Activated T-helper 1 cell treated with anti-CD3 and anti-CD28 coated beads, Interleukin-2, amount 50 U/mL, for 16 hours (primary cell): ENCODE measurements around the gene PHLPP1.
"Not testable (repeated sequence)": the region's sequence is repeated elsewhere in the genome, so short reads cannot be mapped to it uniquely, and the experiment has no call there.

Experiments used
- DNase-seq, 2 donors: peaks; one replicate each; pipeline ENCODE4 v3.0.0-alpha.2; 2020; ENCODE audit warnings: low read depth in 1 of 2, low spot score in 1 of 2

PHLPP1 gene

DNA sequence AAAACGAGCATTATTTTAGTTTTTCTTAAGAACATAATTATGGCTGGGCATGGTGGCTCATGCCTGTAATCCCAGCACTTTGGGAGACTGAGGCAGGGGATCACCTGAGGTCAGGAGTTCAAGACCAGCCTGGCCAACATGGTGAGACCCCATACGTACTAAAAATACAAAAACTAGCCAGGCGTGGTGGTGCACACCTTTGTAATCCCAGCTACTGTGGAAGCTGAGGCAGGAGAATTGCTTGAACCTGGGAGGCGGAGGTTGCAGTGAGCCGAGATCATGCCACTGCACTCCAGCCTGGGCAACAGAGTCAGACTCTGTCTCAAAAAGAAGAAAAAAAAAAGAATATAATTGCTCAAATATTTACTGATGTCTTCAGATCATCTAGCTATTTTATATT is 25.3 kb downstream of the PHLPP1 start:
- not testable (repeated sequence) for DNase-seq

DNA sequence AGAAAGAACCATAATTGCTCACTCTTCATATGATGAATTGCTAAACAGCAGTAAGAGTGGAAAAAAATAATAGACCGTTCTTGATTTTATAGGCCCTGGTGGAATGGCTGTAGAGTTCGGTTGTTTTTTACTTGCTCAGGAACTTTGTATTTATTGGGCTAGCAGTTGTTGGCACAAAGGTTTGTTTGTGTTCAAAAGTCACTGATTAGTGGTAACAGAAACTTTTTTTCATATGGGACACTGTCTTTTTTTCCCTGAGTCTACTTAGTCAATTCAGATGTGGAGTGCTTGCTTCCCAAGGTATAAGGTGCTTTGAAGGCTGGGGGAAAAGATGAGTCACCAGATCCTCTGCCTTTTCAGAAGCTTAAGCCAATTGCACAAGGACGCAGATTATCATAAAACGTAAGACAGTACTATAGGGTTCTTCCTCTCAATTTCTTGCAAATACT is 25.8 kb downstream of the PHLPP1 start:
- DNase-seq, result no peak

DNA sequence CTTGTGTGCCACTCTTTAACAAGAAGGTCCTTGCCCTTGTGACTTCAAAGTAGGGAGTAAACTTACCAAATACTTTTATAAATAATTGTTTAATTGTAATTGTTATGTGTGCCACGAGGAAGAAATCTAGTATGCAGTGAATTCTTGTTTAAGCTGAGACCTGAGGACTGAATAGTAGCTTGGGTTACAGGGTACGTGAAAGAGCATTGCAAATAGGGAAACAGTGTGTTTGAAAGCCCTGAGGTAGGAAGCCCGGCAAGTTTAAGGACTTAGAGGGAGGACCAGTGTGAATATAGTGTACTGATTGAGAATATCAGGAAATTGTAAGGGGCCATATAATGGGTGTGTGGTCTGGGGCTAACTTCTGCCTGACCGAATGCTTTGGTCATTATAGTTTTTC is 26.2 kb downstream of the PHLPP1 start:
- no peak for DNase-seq

DNA sequence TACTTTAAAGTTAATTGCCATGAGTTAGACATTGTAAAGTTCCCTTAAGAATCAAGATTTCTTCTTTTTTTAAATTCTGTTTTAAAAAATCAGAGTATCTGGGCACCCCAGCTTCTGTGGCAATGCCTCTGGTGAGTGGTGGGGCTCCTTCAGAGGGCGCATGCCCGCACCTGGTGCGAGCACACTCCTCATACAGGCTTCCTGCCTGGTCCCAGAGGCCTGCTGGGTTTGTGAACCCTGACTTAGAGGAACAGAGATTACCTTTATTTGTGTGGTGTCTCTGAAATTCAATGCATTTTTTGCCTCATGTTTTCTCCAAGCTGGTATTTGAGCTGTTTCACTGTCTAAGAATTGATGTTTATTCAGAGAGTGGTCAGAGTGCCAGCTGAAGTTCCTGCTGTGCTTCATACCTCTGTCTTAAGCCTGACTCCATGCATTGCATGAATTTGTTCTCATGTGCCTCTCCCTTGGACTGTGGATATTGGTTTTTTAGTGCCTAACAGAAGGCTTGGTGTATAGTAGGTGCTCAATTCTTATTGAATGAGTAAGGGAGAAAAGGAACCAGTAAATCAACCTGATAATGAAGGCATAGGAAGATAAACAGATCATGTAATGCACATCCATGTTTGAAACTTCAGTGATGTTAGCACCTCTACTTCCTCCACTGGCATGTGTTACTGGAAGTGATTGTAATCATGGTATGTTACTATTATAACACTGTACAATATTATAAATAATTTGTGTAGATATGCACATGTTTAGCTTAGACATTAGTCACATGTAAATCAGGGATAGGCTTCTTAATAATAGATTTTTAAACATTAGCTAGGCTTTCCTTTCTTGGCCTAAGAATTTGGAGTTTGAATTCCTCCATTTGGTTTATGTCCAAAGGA is 29.0 kb downstream of the PHLPP1 start:
- DNase-seq, result no peak

DNA sequence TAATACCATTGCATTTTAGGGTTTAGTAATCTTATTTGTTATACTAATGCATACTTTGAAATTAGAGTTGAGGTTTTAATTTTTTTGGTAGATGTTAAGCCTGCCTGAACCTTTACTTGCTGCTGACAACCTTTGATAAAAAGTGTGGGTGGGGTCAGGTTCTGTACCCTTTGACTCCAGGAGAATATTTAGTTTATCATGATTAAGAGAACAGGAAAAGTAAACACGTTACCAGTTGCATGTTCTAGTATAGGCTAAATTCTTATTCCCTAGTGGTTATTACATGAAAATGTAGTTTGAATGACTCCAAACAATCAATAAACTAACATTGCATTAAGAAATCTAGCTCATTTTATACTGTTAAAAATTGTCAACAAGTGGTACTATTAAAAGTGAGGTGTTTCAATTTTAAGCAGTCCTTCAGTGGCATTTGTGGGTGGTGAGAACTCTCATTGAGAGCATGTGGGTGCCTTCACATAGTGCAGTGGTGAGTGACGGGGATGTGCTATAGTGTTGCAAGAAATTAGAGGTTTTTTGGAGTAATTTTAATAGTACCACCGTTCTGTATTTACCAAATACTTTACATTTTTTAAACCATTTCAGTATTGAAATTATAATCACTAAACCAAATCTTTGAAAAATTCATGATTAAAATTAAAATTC is 29.9 kb downstream of the PHLPP1 start:
- no peak for DNase-seq

DNA sequence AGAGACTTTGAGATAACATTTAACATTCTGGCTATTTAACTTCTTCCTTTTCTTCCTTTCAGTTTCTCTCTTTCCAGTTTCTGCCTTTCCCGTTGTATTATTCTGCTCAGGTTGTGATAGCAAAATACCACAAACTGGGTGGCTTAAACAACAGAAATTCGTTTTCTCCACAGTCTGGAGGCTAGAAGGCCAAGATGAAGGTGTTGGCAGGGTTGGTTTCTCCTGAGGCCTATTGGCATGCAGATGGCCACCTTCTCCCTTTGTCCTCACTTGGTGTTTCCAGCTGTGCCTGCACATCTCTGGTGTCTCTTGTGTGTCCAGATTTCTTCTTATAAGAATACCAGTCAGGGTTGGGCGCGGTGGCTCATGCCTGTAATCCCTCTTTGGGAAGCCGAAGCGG is 34.0 kb downstream of the PHLPP1 start:
- no peak for DNase-seq

DNA sequence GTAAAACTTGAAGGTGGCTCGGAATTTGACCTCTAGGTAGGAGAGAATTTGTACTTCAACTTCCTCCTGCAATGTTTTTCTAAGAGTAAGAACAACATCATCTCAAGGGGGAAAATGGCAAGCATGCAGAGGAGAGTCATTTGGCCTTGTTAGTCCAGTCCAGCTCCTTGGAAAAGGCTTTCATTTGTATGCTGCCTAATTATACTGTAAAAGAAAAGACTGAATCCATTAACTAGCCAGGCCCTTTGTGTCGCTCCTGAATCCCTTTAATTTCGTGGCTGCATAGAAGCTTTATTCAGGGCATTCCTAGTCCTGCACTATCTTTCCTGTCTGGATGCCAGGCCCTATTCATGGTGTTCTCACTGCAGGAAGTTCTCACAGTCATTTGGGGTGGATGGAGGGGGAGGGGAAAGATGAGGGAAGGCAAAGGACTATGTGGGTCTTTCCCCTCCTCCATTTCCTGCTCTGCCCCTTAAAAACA is 36.0 kb downstream of the PHLPP1 start:
- DNase-seq, result no peak

DNA sequence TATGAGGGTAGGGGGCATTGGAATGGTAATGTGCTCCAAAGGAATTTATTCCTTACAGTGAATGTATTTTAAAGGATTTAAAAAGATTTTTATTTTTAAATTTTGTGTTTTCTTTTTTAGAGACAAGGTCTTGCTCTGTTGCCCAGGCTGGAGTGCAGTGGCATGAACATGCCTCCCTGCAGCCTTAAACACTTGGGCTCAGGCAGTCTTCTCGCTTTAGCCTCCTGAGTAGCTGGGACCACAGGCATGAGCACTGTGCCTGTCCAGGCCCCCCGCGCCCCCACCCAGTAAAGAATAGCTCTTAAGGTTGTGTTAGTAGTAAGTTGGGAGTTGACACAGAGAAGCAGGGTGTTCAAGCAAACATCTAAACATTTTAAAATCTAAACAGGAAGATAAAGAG is 36.6 kb downstream of the PHLPP1 start:
- DNase-seq, result no peak

DNA sequence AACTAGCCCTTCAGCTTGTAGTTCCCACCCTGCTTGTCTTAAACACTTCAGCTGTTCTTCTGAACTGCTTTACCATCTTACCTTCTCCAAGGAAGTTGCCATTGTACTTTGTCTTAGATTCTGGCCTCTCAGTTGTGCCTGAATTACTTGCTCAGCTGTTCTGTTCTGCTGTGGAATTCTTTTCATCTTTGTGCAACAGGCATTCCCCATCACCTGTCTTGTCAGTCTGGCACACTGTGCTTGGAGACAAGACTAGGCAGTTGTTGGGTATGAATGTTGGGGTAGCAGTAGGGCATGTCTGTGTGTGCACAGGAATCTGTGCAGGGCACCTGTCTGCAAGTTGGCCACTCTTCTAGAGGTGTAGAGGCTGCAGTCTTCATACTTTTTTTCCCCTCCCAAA is 38.7 kb downstream of the PHLPP1 start:
- no peak for DNase-seq

DNA sequence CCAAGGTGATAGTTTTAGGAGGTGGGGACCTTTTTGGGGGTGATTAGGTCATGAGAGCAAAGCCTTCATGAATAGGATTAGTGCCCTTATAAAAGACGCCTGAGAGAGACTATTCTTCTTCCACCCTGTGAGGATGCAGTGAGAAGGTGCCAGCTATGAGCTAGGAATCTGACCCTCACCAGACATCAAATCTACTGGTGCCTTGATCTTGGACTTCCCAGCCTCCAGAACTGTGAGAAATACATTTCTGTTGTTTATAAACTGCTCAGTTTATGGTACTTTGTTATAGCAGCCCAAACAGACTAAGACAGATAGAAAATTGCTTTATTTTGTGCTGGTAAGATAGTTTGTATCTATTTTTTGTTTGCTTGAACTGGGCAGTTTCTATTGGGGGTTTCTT is 40.1 kb downstream of the PHLPP1 start:
- no peak for DNase-seq

DNA sequence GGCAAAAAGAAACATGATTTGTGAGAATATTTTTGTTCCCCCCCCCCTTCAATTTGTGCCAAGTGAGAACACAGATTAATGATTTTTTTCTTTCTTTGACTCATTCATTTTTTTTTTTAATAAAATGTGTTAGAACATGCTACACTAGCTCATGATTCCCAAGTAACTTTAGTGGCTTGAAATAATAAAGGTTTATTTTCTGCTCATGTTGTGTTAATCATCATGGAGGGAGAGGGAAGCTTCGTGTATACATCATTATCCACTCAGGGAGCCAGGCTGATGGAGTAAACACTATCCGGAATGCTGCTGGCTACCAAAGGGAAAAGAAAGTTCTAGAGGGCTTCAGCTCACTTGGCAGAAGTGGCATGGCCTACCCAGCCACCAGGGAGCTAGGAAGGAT is 40.6 kb downstream of the PHLPP1 start:
- DNase-seq, result no peak

DNA sequence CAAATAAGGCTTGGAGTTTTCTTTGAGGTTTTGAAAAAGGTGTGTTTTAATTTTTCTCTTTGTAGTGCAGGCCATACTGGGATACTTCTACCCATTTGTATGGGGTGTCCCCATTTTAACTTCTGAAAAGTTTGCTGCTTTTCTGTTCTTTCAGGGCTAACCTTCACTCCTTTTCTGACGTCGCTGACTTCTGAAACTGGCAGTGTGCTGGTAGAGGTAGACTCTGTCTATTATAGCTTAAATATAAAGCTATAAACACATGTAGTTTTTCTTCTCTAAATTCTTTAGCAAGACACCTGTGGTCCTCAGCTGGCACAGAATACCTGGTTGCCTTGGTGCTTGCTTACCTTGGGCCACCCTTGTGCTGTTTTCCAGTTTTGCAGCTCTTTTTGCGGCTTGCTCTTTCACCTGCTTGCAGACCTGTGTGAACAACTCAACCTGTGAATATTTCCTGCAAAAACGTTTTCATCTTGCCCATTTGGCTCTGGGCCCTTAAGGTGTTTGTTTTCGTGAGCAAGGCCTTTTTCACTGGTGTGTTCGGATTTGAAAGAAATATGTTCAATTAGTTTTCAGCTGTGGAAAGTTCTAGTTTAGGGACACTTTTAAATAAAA is 42.2 kb downstream of the PHLPP1 start:
- no peak for DNase-seq

DNA sequence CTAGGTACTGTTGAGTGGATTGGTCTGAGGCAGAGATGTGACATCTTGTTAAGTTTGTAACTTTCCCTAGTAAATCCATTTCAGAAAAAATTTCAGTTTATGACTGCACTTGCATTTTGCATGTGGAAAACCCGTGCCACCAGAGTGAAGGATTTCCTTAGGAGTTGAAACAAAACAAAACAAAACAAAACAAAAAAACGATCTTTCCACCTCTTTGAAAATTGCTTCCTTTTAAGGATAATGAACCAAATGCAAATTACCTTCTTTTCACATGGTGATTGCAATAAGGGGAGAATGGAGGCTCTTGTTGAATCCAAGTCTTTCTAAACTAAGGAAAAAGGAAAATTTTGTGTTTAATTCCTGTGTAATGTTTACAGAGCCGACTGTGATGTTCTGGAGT is 43.2 kb downstream of the PHLPP1 start:
- no peak for DNase-seq

DNA sequence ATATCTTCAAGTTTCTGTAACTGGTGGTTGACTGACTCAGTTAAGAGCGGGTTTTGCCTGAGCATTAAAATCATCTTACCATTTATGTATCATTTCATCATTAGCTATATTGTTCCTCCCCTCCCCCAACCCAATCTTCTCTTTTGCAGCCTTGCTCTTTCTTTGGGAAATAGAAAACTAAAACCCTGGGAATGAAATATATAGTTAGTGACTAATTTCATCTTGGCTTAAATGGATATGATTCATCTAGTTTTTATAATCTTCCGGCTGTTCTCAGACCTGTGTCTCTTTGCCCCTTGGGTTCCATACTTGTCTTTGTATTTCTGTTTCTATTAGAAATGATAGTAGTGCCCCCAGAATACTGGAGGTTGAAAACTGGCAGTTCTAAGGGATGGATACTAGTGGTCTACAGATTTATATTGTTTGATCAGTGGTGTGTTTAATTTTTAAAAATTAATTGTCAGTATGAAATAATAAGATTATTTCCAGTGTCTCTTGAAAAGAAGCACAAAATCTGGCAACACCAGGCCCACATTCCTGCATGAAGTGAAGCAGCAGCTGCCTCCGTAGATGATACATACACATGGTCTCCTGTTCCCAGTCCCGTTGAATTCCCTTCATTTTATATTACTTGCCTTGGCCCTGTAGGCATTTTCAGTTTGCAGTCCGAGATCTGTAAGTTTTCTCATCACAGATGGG is 44.5 kb downstream of the PHLPP1 start:
- no peak for DNase-seq

DNA sequence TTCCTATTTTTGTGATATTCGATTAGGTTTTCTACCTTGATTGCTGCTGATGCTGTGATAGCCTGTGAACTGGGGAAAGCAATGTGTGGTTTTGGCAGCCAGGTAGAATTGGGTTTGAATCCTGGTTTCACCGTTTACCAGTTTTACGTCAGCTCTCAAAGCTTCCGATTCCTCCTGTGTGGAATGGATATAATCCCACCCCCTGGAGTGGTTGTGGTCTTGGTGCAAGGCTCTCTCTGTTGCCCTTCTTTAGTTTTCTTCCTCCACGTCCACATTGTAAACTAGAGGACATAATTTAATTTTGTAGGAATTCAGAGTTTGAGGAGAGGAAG is 45.0 kb downstream of the PHLPP1 start:
- no peak for DNase-seq

DNA sequence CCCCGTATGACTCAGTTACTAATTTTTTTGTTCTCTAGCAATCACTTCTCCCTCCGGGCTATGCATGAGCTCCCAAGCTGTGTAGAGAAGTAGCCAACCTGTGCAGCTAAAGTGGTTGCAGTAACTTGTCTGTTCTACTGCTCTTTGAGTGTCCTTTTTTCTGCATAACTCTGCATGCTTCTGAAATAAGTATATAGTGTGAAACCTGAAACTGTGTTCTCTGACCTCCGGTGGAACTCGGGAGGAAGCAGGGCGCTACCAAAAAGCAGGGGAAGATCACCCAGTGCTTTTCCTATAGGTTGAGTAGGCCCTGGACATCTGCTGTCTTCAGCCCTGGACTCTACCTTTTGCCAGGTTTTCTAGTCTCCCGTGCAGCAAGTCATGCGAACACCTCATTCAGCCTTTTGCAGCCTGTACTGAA is 47.8 kb downstream of the PHLPP1 start:
- DNase-seq, result no peak

DNA sequence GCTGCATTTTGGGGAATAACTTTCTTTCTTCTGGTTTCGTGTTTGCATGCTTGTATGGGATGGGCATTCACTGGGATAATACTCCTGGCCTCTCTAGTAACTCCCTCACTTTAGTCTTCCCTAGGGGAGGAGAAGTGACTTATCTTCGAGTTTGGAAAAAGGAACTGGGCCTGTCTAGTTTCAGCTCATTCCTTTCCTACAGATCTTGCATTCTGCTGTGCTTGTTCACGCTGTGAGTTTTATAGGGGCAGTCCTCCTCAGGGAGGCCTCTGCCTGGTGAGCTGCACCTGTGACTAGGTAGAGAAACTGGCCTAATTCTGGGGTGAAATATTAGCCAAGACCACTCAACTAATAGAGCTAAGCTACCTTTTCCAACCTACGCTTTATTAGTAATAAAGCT is 50.9 kb downstream of the PHLPP1 start:
- DNase-seq, result no peak

DNA sequence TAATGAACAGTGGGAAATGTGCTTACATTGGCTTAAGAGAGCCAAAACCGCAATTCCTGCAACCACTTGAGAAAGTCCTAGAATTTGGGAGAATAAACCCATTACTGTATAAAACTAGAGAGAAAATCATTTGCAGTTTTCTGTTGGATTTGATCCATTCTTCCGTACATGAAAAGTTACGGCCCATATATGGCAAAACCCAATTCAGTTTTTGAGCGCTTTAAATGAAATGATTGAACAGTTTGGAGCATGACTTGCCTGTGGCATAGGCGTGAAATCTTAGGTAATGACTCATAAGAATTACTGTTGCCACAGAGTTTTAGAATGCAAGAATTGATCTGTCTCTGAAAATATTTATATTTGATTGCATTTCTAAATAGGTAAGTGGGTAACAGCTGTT is 52.0 kb downstream of the PHLPP1 start:
- DNase-seq, result no peak

DNA sequence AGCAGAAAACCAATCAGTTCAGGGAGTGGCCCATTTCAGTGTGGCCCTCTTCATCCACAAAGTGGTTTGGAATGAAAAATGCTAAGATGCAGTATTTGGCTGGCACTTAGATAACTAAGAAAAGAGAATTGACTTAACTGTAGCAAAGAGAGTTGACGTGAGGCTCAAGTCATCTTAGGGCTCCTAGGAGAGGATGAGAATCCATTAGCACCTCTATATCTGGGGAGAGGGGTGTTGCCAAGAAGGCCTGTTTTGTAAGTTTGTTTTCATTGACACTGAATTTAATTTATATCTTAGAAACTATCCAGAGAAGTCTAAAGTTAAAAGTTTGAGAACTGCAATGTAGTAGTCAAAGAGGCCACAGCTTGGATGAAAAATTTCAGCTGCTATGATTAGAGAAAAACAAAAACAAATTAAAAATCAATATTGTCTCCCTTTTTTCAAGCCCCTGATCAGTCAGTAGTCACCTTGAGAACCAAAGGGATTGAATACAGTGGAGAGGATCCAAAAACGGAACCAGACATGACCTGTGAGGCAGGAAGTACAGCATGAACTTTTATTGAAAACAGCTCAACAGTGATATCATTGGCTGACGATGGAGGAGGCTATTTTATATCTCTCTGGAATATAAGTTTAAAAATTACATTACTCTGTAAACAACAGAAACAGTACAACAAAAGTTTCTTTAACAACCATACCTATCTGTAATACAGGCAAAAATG is 52.7 kb downstream of the PHLPP1 start:
- DNase-seq, result no peak

DNA sequence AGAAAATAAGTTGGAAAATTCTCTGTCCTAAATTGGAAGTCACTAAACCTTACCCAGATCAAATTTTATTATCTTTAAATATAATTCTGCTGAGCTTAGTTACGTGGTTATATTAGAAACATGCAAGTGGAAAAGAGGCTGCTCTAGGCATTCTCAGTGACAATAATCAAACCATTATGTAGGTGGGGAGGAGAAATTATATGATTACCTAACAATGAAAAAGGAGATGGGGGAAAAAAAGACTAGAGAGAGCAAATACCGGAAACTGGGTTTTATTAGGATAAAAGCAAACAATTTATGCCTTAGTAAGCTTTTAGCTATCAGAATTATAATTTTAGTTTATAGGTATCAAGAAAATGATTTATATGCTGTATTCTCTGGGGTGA is 53.2 kb downstream of the PHLPP1 start:
- no peak for DNase-seq

DNA sequence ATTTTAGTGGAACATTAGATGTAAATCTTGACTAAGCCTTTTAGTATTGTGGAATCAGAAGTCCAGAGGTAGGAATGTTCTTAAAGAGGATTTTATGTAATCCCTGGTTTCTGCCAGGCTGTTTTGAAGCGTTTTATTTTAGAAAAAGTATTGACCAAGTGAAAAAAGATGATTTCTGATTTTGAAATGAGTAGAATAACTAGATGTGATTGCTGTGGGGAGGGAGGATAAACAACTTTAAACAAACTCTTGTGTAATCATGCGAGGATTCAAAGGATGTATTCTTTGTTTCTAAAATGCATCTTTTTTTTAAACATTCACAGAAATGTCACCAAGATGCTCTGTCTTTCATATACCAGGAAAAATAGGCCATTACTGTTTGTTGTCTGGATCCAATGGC is 53.9 kb downstream of the PHLPP1 start:
- DNase-seq, result no peak
